Caco-2 (cell line): ENCODE measurements around the gene GPR162. TPM values are rescaled to one million over a fixed set of nuclear protein-coding genes. Genes with fewer than 3 reads are reported as not detected.

Source experiments
- BruUV-seq: library from RNA; stranded (reverse); fragments of 400-500 nt; replicated peaks from 2 replicates; lab custom pipeline; 2021; lab: Mats Ljungman, UMichigan
- CTCF ChIA-PET: fragments of 300-600 bp; sonication (Branson Sonifier 250); formaldehyde crosslinking; loops from one replicate; lab custom pipeline; 2022; ENCODE audit warnings: antibody characterized with exemption; lab: Charles Lee
- POLR2A ChIA-PET: fragments of 300-600 bp; sonication (Branson Sonifier 250); formaldehyde crosslinking; loops from one replicate; lab custom pipeline; 2022; ENCODE audit warnings: antibody characterized with exemption; lab: Charles Lee
- DNase-seq, 2 experiments: peaks; one replicate each; pipeline versions ENCODE4 v3.0.0 to v3.0.0-alpha.2; 2020 to 2022
- H3K27me3 ChIP-seq: replicated peaks from 2 replicates; pipeline ENCODE4 v1.6.0; 2011; ENCODE audit warnings: low read length; ENCODE audit not compliant: control insufficient read depth, insufficient read depth
- H3K36me3 ChIP-seq: 2 replicates; pipeline ENCODE4 v1.5.1; 2011; ENCODE audit warnings: low read length; ENCODE audit not compliant: control insufficient read depth, insufficient read depth
- H3K4me1 ChIP-seq: fragments of 250-450 bp; sonication (Bioruptor Pico); 2 replicates; pipeline ENCODE4 v1.5.1; 2020; ENCODE audit warnings: mild to moderate bottlenecking
- H3K4me3 ChIP-seq: 2 replicates; pipeline ENCODE4 v1.5.1; 2011; ENCODE audit warnings: low read depth, mild to moderate bottlenecking, control low read depth, low read length
- H3K9me3 ChIP-seq: fragments of 250-450 bp; sonication (Bioruptor Pico); 2 replicates; pipeline ENCODE4 v1.5.1; 2020; ENCODE audit warnings: mild to moderate bottlenecking, moderate library complexity
- H3K27ac Mint-ChIP-seq: one replicate; pipeline ENCODE4 v1.8.0; 2022; ENCODE audit warnings: mixed read lengths; ENCODE audit not compliant: unreplicated experiment
- H3K27me3 Mint-ChIP-seq: one replicate; pipeline ENCODE4 v1.8.0; 2022; ENCODE audit warnings: mixed read lengths; ENCODE audit not compliant: insufficient read depth, unreplicated experiment
- H3K36me3 Mint-ChIP-seq: one replicate; pipeline ENCODE4 v1.8.0; 2022; ENCODE audit warnings: mild to moderate bottlenecking, mixed read lengths; ENCODE audit not compliant: insufficient read depth, unreplicated experiment
- H3K4me1 Mint-ChIP-seq: one replicate; pipeline ENCODE4 v1.8.0; 2022; ENCODE audit warnings: low read depth, mixed read lengths; ENCODE audit not compliant: unreplicated experiment
- H3K4me3 Mint-ChIP-seq: one replicate; pipeline ENCODE4 v1.8.0; 2022; ENCODE audit warnings: mild to moderate bottlenecking, moderate library complexity, mixed read lengths; ENCODE audit not compliant: unreplicated experiment
- H3K9me3 Mint-ChIP-seq: one replicate; pipeline ENCODE4 v1.8.0; 2022; ENCODE audit warnings: mixed read lengths; ENCODE audit not compliant: unreplicated experiment
- CTCF ChIP-seq, 2 experiments: fragments of 200-600 bp in 1 of 2; IDR thresholded peaks; 1 replicate in 1 of 2; 2 replicates in 1 of 2; pipeline versions ENCODE4 v1.5.1 to v1.8.0; 2011 to 2022; ENCODE audit warnings: antibody characterized with exemption in 1 of 2, control low read depth in 1 of 2, inconsistent platforms in 1 of 2, low read depth in 1 of 2, low read length in 1 of 2, mild to moderate bottlenecking in 1 of 2, moderate library complexity in 1 of 2; ENCODE audit not compliant: insufficient read depth in 1 of 2, severe bottlenecking in 1 of 2, unreplicated experiment in 1 of 2
- intact Hi-C: fragments of 100-400 bp; cut with micrococcal nuclease; formaldehyde crosslinking; loops from one replicate; pipeline ENCODE4 v1.10.0; 2022; ENCODE audit not compliant: unreplicated experiment
- total RNA-seq: library from RNA; stranded (reverse); gene quantifications from 2 replicates; pipeline ENCODE4 v1.2.3, GENCODE V29; 2022

GPR162 gene
- total RNA-seq, 1 experiment from 2014 or later, result 1.2 TPM

GRCh38 chr12:6772726-6773589, 48.7 kb upstream of the GPR162 start:
- peaks cover 10% of the 10 kb centered on the region; the same call in 1 of the 2 replicates for H3K36me3 ChIP-seq
- H3K9me3 ChIP-seq, result no peaks in the 10 kb centered on the region
- no peak overlapping the region for H3K4me3 ChIP-seq
- H3K4me1 ChIP-seq, result peaks cover 30% of the 10 kb centered on the region
- Mint-ChIP-seq H3K4me1 (peaks cover 49% of the 10 kb centered on the region), H3K36me3 (peaks cover 2% of the 10 kb centered on the region), H3K27ac (no peak overlapping the region), H3K27me3 (no peaks in the 10 kb centered on the region), H3K4me3 (no peak overlapping the region), H3K9me3 (no peaks in the 10 kb centered on the region)
- no peak for DNase-seq
- no peaks in the 10 kb centered on the region for H3K27me3 ChIP-seq
- ChIA-PET CTCF (interaction anchor here (1.9 kb wide), 1 partner anchor 20 kb away, joined by 9 read pairs; the partner anchor contains the start of gene MLF2), POLR2A (no interaction called here)
- BruUV-seq, result no TSS peak
- no peak for TF ChIP-seq CTCF (IDR thresholded peaks at IDR 0.05; ENCODE audit: insufficient read depth in 1 of 2, low read depth in 1 of 2, low read length in 1 of 2, severe bottlenecking in 1 of 2, unreplicated experiment in 1 of 2)
- intact Hi-C loops, result no loop called here

- Mint-ChIP-seq H3K4me3 (no peak overlapping the region), H3K36me3 (no peaks in the 10 kb centered on the region), H3K27me3 (no peaks in the 10 kb centered on the region), H3K4me1 (peaks cover 49% of the 10 kb centered on the region), H3K27ac (no peak overlapping the region), H3K9me3 (no peaks in the 10 kb centered on the region)
- ChIA-PET POLR2A (interaction anchor here (0.6 kb wide), 1 partner anchor 34 kb away, joined by 12 read pairs; no protein-coding TSS in a partner anchor), CTCF (interaction anchor here (1.8 kb wide), 1 partner anchor 7 kb away, joined by 9 read pairs; the partner anchor contains the start of gene PTMS)
- intact Hi-C loops, result no loop called here
- Histone ChIP-seq H3K9me3 (no peaks in the 10 kb centered on the region), H3K4me3 (no peak overlapping the region), H3K27me3 (no peaks in the 10 kb centered on the region), H3K4me1 (peaks cover 27% of the 10 kb centered on the region), H3K36me3 (peaks cover 10% of the 10 kb centered on the region; the same call in 1 of the 2 replicates)
- BruUV-seq, result no TSS peak
- DNase-seq, result no peak
- no peak for TF ChIP-seq CTCF (IDR thresholded peaks at IDR 0.05; ENCODE audit: insufficient read depth in 1 of 2, low read depth in 1 of 2, low read length in 1 of 2, severe bottlenecking in 1 of 2, unreplicated experiment in 1 of 2)
These were observed 47.9 kb upstream of the GPR162 start for GRCh38 chr12:6773590-6774351.
